PC-9 (cell line): ENCODE results near the gene PTPRM.

Source experiments
- CTCF ChIP-seq: fragments of 200-600 bp; sonication (generic); conservative IDR thresholded peaks from 2 replicates; pipeline ENCODE4 v1.6.1; 2017; ENCODE audit warnings: mixed run types, antibody characterized with exemption, mild to moderate bottlenecking, moderate library complexity
- EZH2 ChIP-seq: fragments of 200-600 bp; sonication (generic); IDR thresholded peaks from 2 replicates; pipeline ENCODE4 v1.8.0; 2017; ENCODE audit warnings: antibody characterized with exemption, low read depth

GRCh38 chr18:8004792-8005191, 437.7 kb downstream of the PTPRM start:
- no peak for TF ChIP-seq CTCF
- no peak for TF ChIP-seq EZH2
